ENCODE measurements around the gene WDR27.

GRCh38 chr6:169623975-169624374 is 77.9 kb downstream of the WDR27 start:
- no peak for TF ChIP-seq CTCF (IDR thresholded peaks at IDR 0.05)
- no peak for TF ChIP-seq POLR2A (IDR thresholded peaks at IDR 0.05)
